K562 (cell line): ENCODE data around the gene ZGLP1. TPM values are rescaled to one million over a fixed set of nuclear protein-coding genes. Genes with fewer than 3 reads are reported as not detected.

ENCODE experiments used
- CHD7 ChIP-seq: fragments of 200-600 bp; sonication (generic); IDR thresholded peaks from one replicate; pipeline ENCODE4 v1.6.1; 2012; ENCODE audit warnings: mild to moderate bottlenecking, low read depth, low read length, inconsistent platforms
- ETS2 ChIP-seq: IDR thresholded peaks from 2 replicates; pipeline ENCODE4 v1.6.1; 2016; ENCODE audit warnings: borderline replicate concordance, missing genetic modification characterization, mild to moderate bottlenecking, moderate library complexity, missing compliant biosample characterization; ENCODE audit not compliant: poor library complexity, severe bottlenecking
- MBD1 ChIP-seq: fragments of 250-450 bp; sonication (Bioruptor Pico); IDR thresholded peaks from 2 replicates; pipeline ENCODE4 v1.8.0; 2022; ENCODE audit warnings: inconsistent platforms
- MTA3 ChIP-seq: fragments of 450-650 bp; formaldehyde crosslinking; IDR thresholded peaks from 2 replicates; pipeline ENCODE4 v1.6.1; 2017; ENCODE audit warnings: mild to moderate bottlenecking, borderline replicate concordance
- POLR2G ChIP-seq: fragments of 200-400 bp; formaldehyde crosslinking; IDR thresholded peaks from 2 replicates; pipeline ENCODE4 v1.6.1; 2017; ENCODE audit warnings: low read depth, mild to moderate bottlenecking, antibody characterized with exemption, low read length, moderate library complexity
- RBM14 ChIP-seq: fragments of 200-400 bp; formaldehyde crosslinking; IDR thresholded peaks from 2 replicates; pipeline ENCODE4 v1.6.1; 2018; ENCODE audit warnings: low read depth, mild to moderate bottlenecking, low read length, moderate library complexity, borderline replicate concordance; ENCODE audit not compliant: insufficient read depth
- SPI1 ChIP-seq: IDR thresholded peaks from 2 replicates; pipeline ENCODE4 v1.6.1; 2011; ENCODE audit warnings: low read depth, low read length, control low read depth, borderline replicate concordance
- TBP ChIP-seq: optimal IDR thresholded peaks from 2 replicates; pipeline ENCODE3; 2011; ENCODE audit warnings: low read depth, low read length, improper control_type of control experiment
- ZBTB12 ChIP-seq: fragments of 250-450 bp; sonication (Bioruptor Pico); IDR thresholded peaks from 2 replicates; pipeline ENCODE4 v1.4.0; 2020
- ZNF175 ChIP-seq: fragments of 200-800 bp; sonication (Bioruptor generic); IDR thresholded peaks from 2 replicates; pipeline ENCODE4 v1.6.1; 2016; ENCODE audit warnings: low read depth, mild to moderate bottlenecking, missing genetic modification characterization, missing compliant biosample characterization
- polyA plus RNA-seq, 8 experiments: library from polyadenylated mRNA; depleted of rRNA in 4 of 8; stranded (reverse) in 5 of 8; unstranded in 3 of 8; fragments of >200 nt; fragmentation: Nextera tagmentation in 2 of 8; fragmentation: Illumina TruSeq in 1 of 8; extraction: Ambion mirVana in 2 of 8; extraction: Trizol in 1 of 8; gene quantifications; 2 replicates each; pipeline versions ENCODE4 v1.2.1 to v1.2.3, GENCODE V29; 2011 to 2014; ENCODE audit warnings: inconsistent platforms in 1 of 8, missing spikeins in 1 of 8
- total RNA-seq, 7 experiments: library from RNA; depleted of rRNA in 6 of 7; stranded (reverse); fragments of >200 nt in 6 of 7; fragmentation: Illumina TruSeq in 2 of 7; extraction: Trizol in 2 of 7; gene quantifications; 2 replicates each; pipeline versions ENCODE4 v1.2.1 to v1.2.3, GENCODE V29; 2011 to 2021; ENCODE audit warnings: low replicate concordance in 1 of 7

ZGLP1 gene
- total and polyA plus RNA-seq, 9 of the 15 experiments (the other 6 are each of a cell fraction or from before 2014, with no cell fraction given): 0.24 to 4.5 (median 2.2) TPM

- no peak for TF ChIP-seq ZNF175 (CRISPR knock-in tag)
- no peak for TF ChIP-seq CHD7
- TF ChIP-seq ZBTB12 (CRISPR knock-in tag): no peak
- peak; percentile 46; the same call in 1 of the 2 replicates for TF ChIP-seq MTA3
- TF ChIP-seq MBD1: no peak
- TF ChIP-seq TBP: peak; percentile 28
- TF ChIP-seq POLR2G: peak; percentile 83
- no peak for TF ChIP-seq ETS2
- TF ChIP-seq SPI1: no peak
- no peak for TF ChIP-seq RBM14
Measured at GRCh38 chr19:10334588-10335351, 25.2 kb upstream of the ZGLP1 start (continued).
